Regular cardiac myocyte (primary cell): ENCODE data around the gene CECR2. TPM values are rescaled to one million over a fixed set of nuclear protein-coding genes. Genes with fewer than 3 reads are reported as not detected.

Experiments
- total RNA-seq: library from RNA; depleted of rRNA; stranded (reverse); fragments of >200 nt; gene quantifications from 2 replicates; pipeline ENCODE4 v1.2.3, GENCODE V29; 2014

The CECR2 gene
- 0.96 and 1.1 TPM in 2 replicates for total RNA-seq

DNA sequence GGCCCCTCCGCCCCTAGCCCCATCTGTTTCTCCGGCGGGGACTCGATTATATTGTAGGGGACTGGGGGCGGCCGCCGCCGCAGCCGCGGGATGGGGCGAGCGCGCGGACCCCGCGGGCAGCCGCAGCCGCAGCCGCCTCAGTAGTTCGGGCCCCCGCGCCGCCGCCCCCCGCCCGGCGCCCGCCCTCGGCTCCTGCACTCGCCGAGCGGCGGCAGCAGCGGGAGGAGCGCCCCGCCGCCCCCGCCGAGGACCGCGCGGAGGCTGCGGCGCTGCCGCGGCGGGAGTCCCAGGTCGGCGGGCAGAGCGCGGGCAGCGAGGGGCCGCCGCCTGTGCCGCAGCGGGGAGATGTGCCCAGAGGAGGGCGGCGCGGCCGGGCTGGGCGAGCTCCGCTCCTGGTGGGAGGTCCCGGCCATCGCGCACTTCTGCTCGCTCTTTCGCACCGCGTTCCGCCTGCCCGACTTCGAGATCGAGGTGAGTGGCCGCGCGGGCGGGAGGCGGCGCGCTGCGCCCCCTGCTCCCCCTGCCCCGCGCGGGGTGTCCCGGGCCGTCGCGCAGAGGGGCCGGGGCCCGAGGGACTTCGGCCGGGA lies at the start of gene CECR2:
Gene CECR2 (plus strand): TSS at position 22 of the 587 bp plus-strand sequence. CDS start 324 bp downstream, at position 346.

GRCh38 chr22:17562906-17563870 lies 193.9 kb downstream of the CECR2 start, which contains the start of gene SLC25A18:
Gene SLC25A18 (plus strand): TSS chr22:17563498. CDS start chr22:17579945, 16,447 bp downstream.

Other genes starting within 250 kb of the CECR2 start
- gene TMEM121B, start 248.1 kb upstream of the CECR2 start, total RNA-seq, result under 0.01 TPM in 2 replicates
- gene HDHD5, start 210.2 kb upstream of the CECR2 start, total RNA-seq, result 41.7 and 49.5 TPM in 2 replicates
- gene ADA2, start 150.0 kb upstream of the CECR2 start, total RNA-seq, result 7.1 and 27.9 TPM in 2 replicates
- gene SLC25A18, start 194.0 kb downstream of the CECR2 start, total RNA-seq, result under 0.01 TPM in 1 of 2 replicates, not detected in the other